Mucosa of descending colon (tissue), 3 donors: ENCODE results near the gene PDE9A. TPM values are rescaled to one million over a fixed set of nuclear protein-coding genes. Genes with fewer than 3 reads are reported as not detected.
A peak's percentile ranks its signal among the peaks of the same experiment; 100 is the strongest.

Source experiments
- ATAC-seq: fragments of 200-7000 bp; cut with Tn5 transposase; one replicate; pipeline ENCODE4 v1.9.1; 2020; ENCODE audit warnings: mild to moderate bottlenecking, moderate library complexity
- DNase-seq, 3 donors: peaks; one replicate each; pipeline ENCODE4 v3.0.0-alpha.2; 2020
- H3K36me3 ChIP-seq: fragments of 200-600 bp; one replicate; pipeline ENCODE4 v1.8.0; 2021; ENCODE audit warnings: low read depth, mild to moderate bottlenecking
- H3K4me1 ChIP-seq: fragments of 200-600 bp; one replicate; pipeline ENCODE4 v1.8.0; 2021; ENCODE audit warnings: low read depth, mild to moderate bottlenecking
- H3K4me3 ChIP-seq: fragments of 200-600 bp; one replicate; pipeline ENCODE4 v1.8.0; 2021; ENCODE audit warnings: mild to moderate bottlenecking
- H3K9me3 ChIP-seq: fragments of 200-600 bp; one replicate; pipeline ENCODE4 v1.8.0; 2021; ENCODE audit warnings: mild to moderate bottlenecking
- CTCF ChIP-seq: fragments of 200-600 bp; IDR thresholded peaks from one replicate; pipeline ENCODE4 v1.8.0; 2022; ENCODE audit warnings: antibody characterized with exemption, mild to moderate bottlenecking
- intact Hi-C, 2 donors: fragments of 100-400 bp; cut with DNase I in 1 of 2; cut with micrococcal nuclease in 1 of 2; formaldehyde crosslinking; loops; one replicate each; pipeline versions ENCODE4 v1.11.0 to v1.11.1; 2022; cut with DNase I, micrococcal nuclease
- total RNA-seq, 3 donors: library from RNA; stranded (reverse); fragmentation: NEBNext Ultra II Directional in 2 of 3; extraction: Animal tissue kit (Norgen Biotek cat#: 25700) in 2 of 3; gene quantifications; one replicate each; pipeline versions ENCODE4 v1.2.1 to v1.2.4, GENCODE V29; 2021 to 2023
- donor health status: DM: no; HTN: no; CAD: no; lungs with moderate emphysema.
- donor health status: DM: no; HTN: no; CAD: no.
- donor health status: DM: no; HTN: yes; CAD: no.

PDE9A gene
- total RNA-seq, 3 donors from 2014 or later = 98.4 to 200 (median 167) TPM

- Histone ChIP-seq H3K9me3 (no peaks in the 10 kb centered on the region), H3K36me3 (peaks cover 12% of the 10 kb centered on the region), H3K4me1 (no peaks in the 10 kb centered on the region), H3K4me3 (no peak overlapping the region)
- DNase-seq (no peak), ATAC-seq (no peak)
- intact Hi-C loops = no loop called here
- no peak for TF ChIP-seq CTCF
Observed at GRCh38 chr21:42761776-42762335, 108.4 kb downstream of the PDE9A start.

GRCh38 chr21:42763581-42764442 is 110.4 kb downstream of the PDE9A start:
- DNase-seq (no peak), ATAC-seq (no peak)
- TF ChIP-seq CTCF = no peak
- intact Hi-C loops = no loop called here
- H3K4me3 ChIP-seq = no peak overlapping the region
- H3K36me3 ChIP-seq = peaks cover 12% of the 10 kb centered on the region
- H3K9me3 ChIP-seq = no peaks in the 10 kb centered on the region
- H3K4me1 ChIP-seq = no peaks in the 10 kb centered on the region

- DNase-seq (no peak), ATAC-seq (no peak)
- TF ChIP-seq CTCF = no peak
- no peaks in the 10 kb centered on the region for H3K9me3 ChIP-seq
- H3K4me3 ChIP-seq = no peak overlapping the region
- intact Hi-C loops = no loop called here
- H3K4me1 ChIP-seq = no peaks in the 10 kb centered on the region
- peaks cover 12% of the 10 kb centered on the region for H3K36me3 ChIP-seq
Observed at GRCh38 chr21:42764443-42764760, 111.0 kb downstream of the PDE9A start.

GRCh38 chr21:42764883-42765282 is 111.5 kb downstream of the PDE9A start:
- ATAC-seq (no peak), DNase-seq (no peak)
- Histone ChIP-seq H3K36me3 (peaks cover 16% of the 10 kb centered on the region), H3K4me1 (no peaks in the 10 kb centered on the region), H3K9me3 (no peaks in the 10 kb centered on the region), H3K4me3 (no peak overlapping the region)
- TF ChIP-seq CTCF = no peak
- intact Hi-C loops = no loop called here

- intact Hi-C loops = no loop called here
- Histone ChIP-seq H3K4me1 (no peaks in the 10 kb centered on the region), H3K9me3 (no peaks in the 10 kb centered on the region), H3K36me3 (peaks cover 18% of the 10 kb centered on the region), H3K4me3 (no peak overlapping the region)
- ATAC-seq (no peak), DNase-seq (peak in 1 of 3 donors; percentile 22)
- TF ChIP-seq CTCF = no peak
Observed at GRCh38 chr21:42765656-42766055, 112.2 kb downstream of the PDE9A start.
